HepG2 (cell line): ENCODE measurements around the gene MREG. TPM values are rescaled to one million over a fixed set of nuclear protein-coding genes. Genes with fewer than 3 reads are reported as not detected.

Source experiments
- ATAC-seq: fragments of 200-7000 bp; cut with Tn5 transposase; 3 replicates; pipeline ENCODE4 v1.9.1; 2020; ENCODE audit warnings: mild to moderate bottlenecking, moderate library complexity
- BruUV-seq: library from RNA; stranded (reverse); fragments of 400-500 nt; replicated peaks from 2 replicates; lab custom pipeline; 2021; lab: Mats Ljungman, UMichigan
- CTCF ChIA-PET: fragments of 300-600 bp; formaldehyde crosslinking; extraction: SDS; loops from one replicate; lab custom pipeline; 2021; ENCODE audit warnings: low total read pairs, inconsistent platforms, low intra/inter-chr PET ratio; lab: Yijun Ruan, JAX
- POLR2A ChIA-PET: fragments of 350-600 bp; sonication (Branson Sonifier 250); formaldehyde crosslinking; loops from one replicate; lab custom pipeline; 2020; ENCODE audit warnings: antibody characterized with exemption, inconsistent platforms; lab: Yijun Ruan, JAX
- DNase-seq: peaks from one replicate; pipeline ENCODE4 v3.0.0-alpha.2; 2015; ENCODE audit warnings: low spot score
- FAIRE-seq: peaks from 3 replicates; lab custom pipeline; 2011; peaks lifted over from hg19 to GRCh38; lab: Jason Lieb, UNC
- H2AFZ ChIP-seq: one replicate; pipeline ENCODE4 v1.6.1; 2011; ENCODE audit warnings: low read length, inconsistent platforms
- H3K27ac ChIP-seq: fragments of 300-600 bp; 3 replicates; pipeline ENCODE4 v1.8.0; 2011; ENCODE audit warnings: mixed run types, mild to moderate bottlenecking, mixed read lengths, low read length, inconsistent platforms; ENCODE audit not compliant: insufficient read depth; ENCODE audit errors: extremely low read length
- H3K27me3 ChIP-seq, 2 experiments: fragments of 200-600 bp in 1 of 2; 2 replicates in 1 of 2; 3 replicates in 1 of 2; pipeline versions ENCODE4 v1.6.0 to v1.8.0; 2011; ENCODE audit warnings: low read length in 2 of 2, mild to moderate bottlenecking in 2 of 2, moderate library complexity in 2 of 2, inconsistent platforms in 1 of 2; ENCODE audit not compliant: insufficient read depth in 2 of 2, control insufficient read depth in 1 of 2
- H3K36me3 ChIP-seq, 2 experiments: fragments of 200-600 bp in 1 of 2; replicated peaks in 1 of 2; 2 replicates in 1 of 2; 3 replicates in 1 of 2; pipeline versions ENCODE4 v1.5.1 to v1.8.0; 2011; ENCODE audit warnings: low read length in 2 of 2, inconsistent platforms in 1 of 2; ENCODE audit not compliant: insufficient read depth in 2 of 2, control insufficient read depth in 1 of 2
- H3K4me1 ChIP-seq: 2 replicates; pipeline ENCODE4 v1.5.1; 2012; ENCODE audit warnings: low read length, inconsistent platforms; ENCODE audit not compliant: insufficient read depth
- H3K4me2 ChIP-seq: 2 replicates; pipeline ENCODE4 v1.6.0; 2011; ENCODE audit warnings: low read depth, low read length, inconsistent platforms
- H3K4me3 ChIP-seq, 3 experiments: fragments of 200-600 bp in 1 of 3; sonication (generic), shearing (Covaris generic) in 1 of 3; replicated peaks in 1 of 3; 2 replicates each; pipeline ENCODE4 v1.5.1; 2011 to 2016; ENCODE audit warnings: low read length in 3 of 3, inconsistent platforms in 2 of 3, low read depth in 2 of 3, mild to moderate bottlenecking in 2 of 3, control low read depth in 1 of 3, mixed read lengths in 1 of 3; ENCODE audit not compliant: insufficient read depth in 1 of 3
- H3K79me2 ChIP-seq: one replicate; pipeline ENCODE4 v1.6.1; 2011; ENCODE audit warnings: low read length, inconsistent platforms; ENCODE audit not compliant: insufficient read depth
- H3K9ac ChIP-seq: 2 replicates; pipeline ENCODE4 v1.6.0; 2011; ENCODE audit warnings: mild to moderate bottlenecking, low read depth, low read length, inconsistent platforms; ENCODE audit not compliant: insufficient read depth
- H3K9me3 ChIP-seq: 2 replicates; pipeline ENCODE4 v1.5.1; 2012; ENCODE audit warnings: mild to moderate bottlenecking, low read length
- H4K20me1 ChIP-seq: 2 replicates; pipeline ENCODE4 v1.6.0; 2011; ENCODE audit warnings: inconsistent platforms, mild to moderate bottlenecking, low read length, moderate library complexity; ENCODE audit not compliant: insufficient read depth
- AGO1 ChIP-seq: fragments of 200-400 bp; formaldehyde crosslinking; IDR thresholded peaks from 2 replicates; pipeline ENCODE4 v1.6.1; 2017; ENCODE audit warnings: mild to moderate bottlenecking, low read depth, low read length, moderate library complexity; ENCODE audit not compliant: poor library complexity, severe bottlenecking
- FOSL2 ChIP-seq: sonication (generic); formaldehyde crosslinking; IDR thresholded peaks from 2 replicates; pipeline ENCODE4 v1.4.0; 2020; ENCODE audit warnings: missing genetic modification reagents
- GZF1 ChIP-seq: sonication (generic); formaldehyde crosslinking; IDR thresholded peaks from 2 replicates; pipeline ENCODE4 v1.5.1; 2020; ENCODE audit warnings: mild to moderate bottlenecking, missing genetic modification reagents
- HNRNPH1 ChIP-seq: fragments of 200-400 bp; formaldehyde crosslinking; optimal IDR thresholded peaks from 2 replicates; pipeline ENCODE3; 2017; ENCODE audit warnings: mild to moderate bottlenecking, low read depth, low read length
- HNRNPL ChIP-seq: fragments of 200-400 bp; formaldehyde crosslinking; IDR thresholded peaks from 2 replicates; pipeline ENCODE4 v1.6.1; 2017; ENCODE audit warnings: mild to moderate bottlenecking, low read depth, low read length
- MAFF ChIP-seq: IDR thresholded peaks from 2 replicates; pipeline ENCODE4 v1.6.1; 2011; ENCODE audit warnings: low read depth, low read length, improper control_type of control experiment
- MATR3 ChIP-seq: sonication (generic); formaldehyde crosslinking; IDR thresholded peaks from 2 replicates; pipeline ENCODE4 v1.4.0; 2020; ENCODE audit warnings: missing genetic modification reagents
- MLXIP ChIP-seq: sonication (generic); formaldehyde crosslinking; IDR thresholded peaks from 2 replicates; pipeline ENCODE4 v1.9.0; 2021; ENCODE audit warnings: missing genetic modification reagents, borderline replicate concordance
- NCOA5 ChIP-seq: sonication (generic); formaldehyde crosslinking; IDR thresholded peaks from 2 replicates; pipeline ENCODE4 v1.4.0; 2020; ENCODE audit warnings: missing genetic modification reagents
- SMAD9 ChIP-seq: sonication (generic); formaldehyde crosslinking; IDR thresholded peaks from 2 replicates; pipeline ENCODE4 v1.5.1; 2020; ENCODE audit warnings: mild to moderate bottlenecking, missing genetic modification reagents
- TBX3 ChIP-seq: fragments of 450-650 bp; IDR thresholded peaks from 2 replicates; pipeline ENCODE4 v1.6.1; 2017; ENCODE audit warnings: antibody characterized with exemption, mild to moderate bottlenecking, inconsistent platforms, borderline replicate concordance
- TOPORS ChIP-seq: sonication (generic); formaldehyde crosslinking; IDR thresholded peaks from 2 replicates; pipeline ENCODE4 v1.8.0; 2023; ENCODE audit warnings: mild to moderate bottlenecking, missing genetic modification reagents
- UBTF ChIP-seq: sonication (generic); formaldehyde crosslinking; IDR thresholded peaks from 2 replicates; pipeline ENCODE4 v1.4.0; 2020; ENCODE audit warnings: mild to moderate bottlenecking, missing genetic modification reagents
- ZBTB1 ChIP-seq: sonication (generic); formaldehyde crosslinking; IDR thresholded peaks from 2 replicates; pipeline ENCODE4 v1.4.0; 2020; ENCODE audit warnings: missing genetic modification reagents, borderline replicate concordance
- ZNF503 ChIP-seq: sonication (generic); formaldehyde crosslinking; IDR thresholded peaks from 2 replicates; pipeline ENCODE4 v1.4.0; 2020; ENCODE audit warnings: missing genetic modification reagents
- ZNF841 ChIP-seq: sonication (generic); formaldehyde crosslinking; IDR thresholded peaks from 2 replicates; pipeline ENCODE4 v1.8.1; 2023; ENCODE audit warnings: missing genetic modification reagents, borderline replicate concordance
- WGBS: methylation state at CpG from one replicate; pipeline ENCODE4 v1.1.6; 2017; ENCODE audit warnings: low lambda C conversion rate; 5-methylcytosine and 5-hydroxymethylcytosine counted together
- in situ Hi-C: cut with HindIII; loops from 2 replicates; pipeline ENCODE4 v1.10.0; 2017; ENCODE audit warnings: low pct_unique_long_range_greater_than_20kb; ENCODE audit not compliant: extremely low pct_ligation_motif_present
- intact Hi-C: fragments of 100-400 bp; cut with micrococcal nuclease; formaldehyde crosslinking; loops from one replicate; pipeline ENCODE4 v1.10.0; 2022; ENCODE audit not compliant: unreplicated experiment
- polyA plus RNA-seq, 8 experiments: library from polyadenylated mRNA; depleted of rRNA in 3 of 8; stranded (reverse) in 7 of 8; unstranded in 1 of 8; fragments of >200 nt; fragmentation: Illumina TruSeq in 4 of 8; extraction: Trizol in 4 of 8; gene quantifications; 2 replicates each; pipeline versions ENCODE4 v1.2.1 to v1.2.3, GENCODE V29; 2011 to 2016; ENCODE audit warnings: low read depth in 4 of 8, missing spikeins in 1 of 8, mixed read lengths in 1 of 8; ENCODE audit not compliant: insufficient read depth in 1 of 8
- total RNA-seq, 5 experiments: library from RNA; depleted of rRNA; stranded (reverse); fragments of >200 nt; fragmentation: Illumina TruSeq; extraction: Trizol; gene quantifications; 2 replicates each; pipeline ENCODE4 v1.2.3, GENCODE V29; 2016; ENCODE audit warnings: low read depth in 1 of 5

Gene MREG
- total and polyA plus RNA-seq, 2 of the 13 experiments (the other 11 are each of a cell fraction or from before 2014, with no cell fraction given), result 7.5 to 23.3 TPM

GRCh38 chr2:215903203-215903602 is 110.1 kb downstream of the MREG start:
- Histone ChIP-seq H3K9ac (no peak overlapping the region), H3K4me2 (no peak overlapping the region), H3K4me1 (peaks cover 18% of the 10 kb centered on the region), H3K36me3 (no peaks in the 10 kb centered on the region), H4K20me1 (no peaks in the 10 kb centered on the region), H2AFZ (no peak overlapping the region), H3K27ac (no peak overlapping the region), H3K9me3 (no peaks in the 10 kb centered on the region), H3K4me3 (no peak overlapping the region), H3K27me3 (no peaks in the 10 kb centered on the region), H3K79me2 (no peaks in the 10 kb centered on the region)
- TF ChIP-seq FOSL2 (CRISPR knock-in tag) (no peak), ZNF841 (CRISPR knock-in tag) (no peak), MAFF (no peak), TOPORS (CRISPR knock-in tag) (no peak), ZNF503 (no peak), HNRNPL (no peak), NCOA5 (no peak), GZF1 (CRISPR knock-in tag) (no peak), HNRNPH1 (no peak), SMAD9 (no peak), ZBTB1 (no peak), MLXIP (no peak), MATR3 (no peak), AGO1 (no peak), UBTF (CRISPR knock-in tag) (no peak), TBX3 (no peak)
- in situ Hi-C loops (no loop called here), intact Hi-C loops (no loop called here)
- 85% methylated on average over 1 of the region's 1 CpG for WGBS
- CTCF ChIA-PET, result no interaction called here
- BruUV-seq, result no TSS peak
- no peak for ATAC-seq
- POLR2A ChIA-PET, result no interaction called here
- no peak for FAIRE-seq
- DNase-seq, result no peak
